C4-2B (cell line): ENCODE measurements around the gene ZMYM4.

Experiments
- H3K27ac ChIP-seq: fragments of 450-650 bp; 2 replicates; pipeline ENCODE4 v1.5.1; 2017
- CTCF ChIP-seq: fragments of 450-650 bp; conservative IDR thresholded peaks from 2 replicates; pipeline ENCODE4 v1.5.1; 2017; ENCODE audit warnings: mild to moderate bottlenecking
- ZFX ChIP-seq: fragments of 450-650 bp; IDR thresholded peaks from 2 replicates; pipeline ENCODE4 v1.6.1; 2017

The ZMYM4 gene

GRCh38 chr1:35470977-35471613, 202.6 kb downstream of the ZMYM4 start:
- TF ChIP-seq ZFX (no peak), CTCF (no peak)
- H3K27ac ChIP-seq: no peak overlapping the region
